K562 (cell line): ENCODE data around the gene DGCR8. TPM values are rescaled to one million over a fixed set of nuclear protein-coding genes. Genes with fewer than 3 reads are reported as not detected.

Experiments
- CC2D1A ChIP-seq: fragments of 450-650 bp; IDR thresholded peaks from 2 replicates; pipeline ENCODE4 v1.6.1; 2017; ENCODE audit warnings: mild to moderate bottlenecking
- CHD1 ChIP-seq: fragments of 200-600 bp; sonication (generic); IDR thresholded peaks from one replicate; pipeline ENCODE4 v1.6.1; 2012; ENCODE audit warnings: mild to moderate bottlenecking, moderate library complexity, low read length, inconsistent platforms
- DNMT1 ChIP-seq: fragments of 450-650 bp; IDR thresholded peaks from 2 replicates; pipeline ENCODE4 v1.6.1; 2016; ENCODE audit warnings: antibody characterized with exemption, mild to moderate bottlenecking
- HDGF ChIP-seq: fragments of 450-650 bp; IDR thresholded peaks from 2 replicates; pipeline ENCODE4 v1.6.1; 2016
- HOXB6 ChIP-seq: fragments of 250-450 bp; sonication (Bioruptor Pico); IDR thresholded peaks from 2 replicates; pipeline ENCODE4 v1.5.1; 2022; ENCODE audit warnings: mild to moderate bottlenecking, borderline replicate concordance
- KDM5B ChIP-seq: fragments of 200-600 bp; sonication (generic); IDR thresholded peaks from 2 replicates; pipeline ENCODE4 v1.6.1; 2012; ENCODE audit warnings: low read depth, mild to moderate bottlenecking, moderate library complexity, low read length, control low read depth, inconsistent platforms; ENCODE audit not compliant: insufficient replicate concordance
- MAFG ChIP-seq: fragments of 450-650 bp; conservative IDR thresholded peaks from 2 replicates; pipeline ENCODE4 v1.6.1; 2016; ENCODE audit warnings: missing genetic modification characterization, missing compliant biosample characterization
- NCOA2 ChIP-seq, 2 experiments: fragments of 450-650 bp; IDR thresholded peaks; 2 replicates each; pipeline ENCODE4 v1.6.1; 2018; ENCODE audit warnings: mild to moderate bottlenecking in 2 of 2, moderate library complexity in 1 of 2; ENCODE audit not compliant: partially characterized antibody in 2 of 2
- NFYB ChIP-seq: IDR thresholded peaks from 2 replicates; pipeline ENCODE4 v1.6.1; 2011; ENCODE audit warnings: mild to moderate bottlenecking, moderate library complexity; ENCODE audit not compliant: insufficient read length; ENCODE audit errors: extremely low read depth
- NR2C1 ChIP-seq, 2 experiments: fragments of 450-650 bp; IDR thresholded peaks; 2 replicates each; pipeline ENCODE4 v1.6.1; 2017; ENCODE audit warnings: mild to moderate bottlenecking in 2 of 2, antibody characterized with exemption in 1 of 2, inconsistent platforms in 1 of 2, missing compliant biosample characterization in 1 of 2, missing genetic modification characterization in 1 of 2
- PML ChIP-seq: IDR thresholded peaks from 2 replicates; pipeline ENCODE4 v1.6.1; 2012; ENCODE audit warnings: low read length, inconsistent platforms
- POLR2AphosphoS5 ChIP-seq: IDR thresholded peaks from 2 replicates; pipeline ENCODE4 v1.6.1; 2011; ENCODE audit warnings: mild to moderate bottlenecking, low read depth, low read length, moderate library complexity; ENCODE audit not compliant: control insufficient read depth, insufficient read depth
- RHOXF2B ChIP-seq: fragments of 250-450 bp; sonication (Bioruptor Pico); conservative IDR thresholded peaks from 2 replicates; pipeline ENCODE4 v1.5.1; 2021
- STAT5B ChIP-seq: fragments of 250-450 bp; sonication (Bioruptor Pico); IDR thresholded peaks from 2 replicates; pipeline ENCODE4 v1.8.0; 2021; ENCODE audit warnings: mild to moderate bottlenecking, inconsistent platforms
- TAL1 ChIP-seq: fragments of 450-650 bp; IDR thresholded peaks from 2 replicates; pipeline ENCODE4 v1.6.1; 2016; ENCODE audit warnings: mild to moderate bottlenecking
- ZNF121 ChIP-seq: sonication (generic); formaldehyde crosslinking; conservative IDR thresholded peaks from 2 replicates; pipeline ENCODE4 v1.8.0; 2022; ENCODE audit warnings: missing genetic modification reagents
- ZNF143 ChIP-seq: sonication (generic); formaldehyde crosslinking; IDR thresholded peaks from 2 replicates; pipeline ENCODE4 v1.9.0; 2022; ENCODE audit warnings: mild to moderate bottlenecking, missing genetic modification reagents
- ZNF707 ChIP-seq: fragments of 250-450 bp; sonication (Bioruptor Pico); conservative IDR thresholded peaks from 2 replicates; pipeline ENCODE4 v1.8.0; 2022; ENCODE audit warnings: inconsistent platforms, mild to moderate bottlenecking, moderate library complexity
- polyA plus RNA-seq, 8 experiments: library from polyadenylated mRNA; depleted of rRNA in 4 of 8; stranded (reverse) in 5 of 8; unstranded in 3 of 8; fragments of >200 nt; fragmentation: Nextera tagmentation in 2 of 8; fragmentation: Illumina TruSeq in 1 of 8; extraction: Ambion mirVana in 2 of 8; extraction: Trizol in 1 of 8; gene quantifications; 2 replicates each; pipeline versions ENCODE4 v1.2.1 to v1.2.3, GENCODE V29; 2011 to 2014; ENCODE audit warnings: inconsistent platforms in 1 of 8, missing spikeins in 1 of 8
- total RNA-seq, 7 experiments: library from RNA; depleted of rRNA in 6 of 7; stranded (reverse); fragments of >200 nt in 6 of 7; fragmentation: Illumina TruSeq in 2 of 7; extraction: Trizol in 2 of 7; gene quantifications; 2 replicates each; pipeline versions ENCODE4 v1.2.1 to v1.2.3, GENCODE V29; 2011 to 2021; ENCODE audit warnings: low replicate concordance in 1 of 7
- TF ChIP-seq, protein P1 (sequence below), 2 experiments: fragments of 450-650 bp in 1 of 2; sonication (generic) in 1 of 2; formaldehyde crosslinking; conservative IDR thresholded peaks; 2 replicates each; pipeline versions ENCODE4 v1.4.0 to v1.8.1; 2020 to 2022; ENCODE audit warnings: mild to moderate bottlenecking in 1 of 2, missing genetic modification reagents in 1 of 2
- TF ChIP-seq, protein P2 (sequence below): fragments of 250-450 bp; sonication (Bioruptor Pico); IDR thresholded peaks from 2 replicates; pipeline ENCODE4 v1.5.1; 2021; ENCODE audit warnings: mild to moderate bottlenecking
- TF ChIP-seq, protein P3 (sequence below), 2 experiments: fragments of 450-650 bp; IDR thresholded peaks; 2 replicates each; pipeline ENCODE4 v1.6.1; 2016
- TF ChIP-seq, protein P4 (sequence below): sonication (generic); formaldehyde crosslinking; IDR thresholded peaks from 2 replicates; pipeline ENCODE4 v1.8.0; 2022; ENCODE audit warnings: mild to moderate bottlenecking, missing genetic modification reagents
- TF ChIP-seq, protein P5 (sequence below): sonication (generic); formaldehyde crosslinking; IDR thresholded peaks from 2 replicates; pipeline ENCODE4 v1.8.0; 2023; ENCODE audit warnings: mild to moderate bottlenecking, missing genetic modification reagents

Gene DGCR8
- total and polyA plus RNA-seq, 9 of the 15 experiments (the other 6 are each of a cell fraction or from before 2014, with no cell fraction given): 5.9 to 144 (median 80.1) TPM

DNA sequence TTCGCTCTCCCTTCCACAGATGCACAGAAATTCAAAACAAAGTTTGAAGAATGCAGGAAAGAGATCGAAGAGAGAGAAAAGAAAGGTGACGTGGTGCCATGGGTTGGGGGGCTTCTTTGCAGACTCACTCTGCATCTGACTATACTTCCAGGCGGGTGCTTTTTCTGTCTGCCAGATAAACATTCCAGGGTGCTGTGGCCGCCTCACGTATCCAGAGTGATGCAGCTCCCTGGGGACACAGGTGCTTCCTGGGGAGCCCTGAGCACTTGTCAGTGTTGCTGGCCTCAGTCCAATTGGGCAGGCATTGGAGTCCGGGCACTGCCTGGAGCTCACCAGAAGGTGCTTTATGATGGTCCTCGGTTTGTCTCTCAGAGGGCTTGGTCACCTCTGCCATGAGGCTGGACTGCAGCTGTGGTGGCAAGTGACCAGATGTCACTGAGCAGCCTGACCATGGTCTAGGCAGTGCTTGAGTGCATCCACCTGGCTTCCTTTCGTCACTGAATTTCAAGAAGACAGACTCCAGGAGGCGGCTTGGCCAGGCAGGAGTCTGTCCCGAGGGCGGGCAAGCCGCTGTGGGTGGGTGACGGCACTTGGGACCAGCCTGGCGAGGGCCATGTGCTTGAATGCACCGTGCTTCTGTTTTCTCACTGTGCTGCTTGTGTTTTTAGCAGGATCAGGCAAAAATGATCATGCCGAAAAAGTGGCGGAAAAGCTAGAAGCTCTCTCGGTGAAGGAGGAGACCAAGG, 46.4 kb downstream of the DGCR8 start (continued):
- TF ChIP-seq KDM5B (peak; percentile 28), ZNF143 (CRISPR knock-in tag) (no peak), DNMT1 (no peak), NFYB (no peak), TAL1 (no peak), NCOA2 (IDR thresholded peaks at IDR 0.05; ENCODE audit: partially characterized antibody in 2 of 2) (no peak), HOXB6 (CRISPR knock-in tag) (no peak), MAFG (tag) (no peak), ZNF707 (0 out of 2 replicates have a peak, but pooled peaks have one; percentile 22), ZNF121 (CRISPR knock-in tag) (no peak), POLR2AphosphoS5 (peak; percentile 25; the same call in 1 of the 2 replicates), PML (peak; percentile 32; the same call in 1 of the 2 replicates), CC2D1A (no peak), NR2C1 (IDR thresholded peaks at IDR 0.05) (no peak), NR2C1 (tag; IDR thresholded peaks at IDR 0.05) (no peak), HDGF (0 out of 2 replicates have a peak, but pooled peaks have one; percentile 10), CHD1 (no peak), STAT5B (CRISPR knock-in tag) (no peak), RHOXF2B (CRISPR knock-in tag) (0 out of 2 replicates have a peak, but pooled peaks have one; percentile 14)
- TF ChIP-seq, protein P1, sequence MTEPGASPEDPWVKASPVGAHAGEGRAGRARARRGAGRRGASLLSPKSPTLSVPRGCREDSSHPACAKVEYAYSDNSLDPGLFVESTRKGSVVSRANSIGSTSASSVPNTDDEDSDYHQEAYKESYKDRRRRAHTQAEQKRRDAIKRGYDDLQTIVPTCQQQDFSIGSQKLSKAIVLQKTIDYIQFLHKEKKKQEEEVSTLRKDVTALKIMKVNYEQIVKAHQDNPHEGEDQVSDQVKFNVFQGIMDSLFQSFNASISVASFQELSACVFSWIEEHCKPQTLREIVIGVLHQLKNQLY (CRISPR knock-in tag; conservative IDR thresholded peaks at IDR 0.05): 0 out of 4 replicates have a peak, but pooled peaks of 1 of the 2 experiments have one; percentile 55
- TF ChIP-seq, protein P2, sequence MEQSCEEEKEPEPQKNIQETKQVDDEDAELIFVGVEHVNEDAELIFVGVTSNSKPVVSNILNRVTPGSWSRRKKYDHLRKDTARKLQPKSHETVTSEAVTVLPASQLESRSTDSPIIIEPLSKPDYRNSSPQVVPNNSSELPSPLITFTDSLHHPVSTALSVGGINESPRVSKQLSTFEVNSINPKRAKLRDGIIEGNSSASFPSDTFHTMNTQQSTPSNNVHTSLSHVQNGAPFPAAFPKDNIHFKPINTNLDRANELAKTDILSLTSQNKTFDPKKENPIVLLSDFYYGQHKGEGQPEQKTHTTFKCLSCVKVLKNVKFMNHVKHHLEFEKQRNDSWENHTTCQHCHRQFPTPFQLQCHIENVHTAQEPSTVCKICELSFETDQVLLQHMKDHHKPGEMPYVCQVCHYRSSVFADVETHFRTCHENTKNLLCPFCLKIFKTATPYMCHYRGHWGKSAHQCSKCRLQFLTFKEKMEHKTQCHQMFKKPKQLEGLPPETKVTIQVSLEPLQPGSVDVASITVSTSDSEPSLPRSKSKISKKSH (CRISPR knock-in tag): no peak; the same call in 1 of the 2 replicates
- TF ChIP-seq, protein P3, sequence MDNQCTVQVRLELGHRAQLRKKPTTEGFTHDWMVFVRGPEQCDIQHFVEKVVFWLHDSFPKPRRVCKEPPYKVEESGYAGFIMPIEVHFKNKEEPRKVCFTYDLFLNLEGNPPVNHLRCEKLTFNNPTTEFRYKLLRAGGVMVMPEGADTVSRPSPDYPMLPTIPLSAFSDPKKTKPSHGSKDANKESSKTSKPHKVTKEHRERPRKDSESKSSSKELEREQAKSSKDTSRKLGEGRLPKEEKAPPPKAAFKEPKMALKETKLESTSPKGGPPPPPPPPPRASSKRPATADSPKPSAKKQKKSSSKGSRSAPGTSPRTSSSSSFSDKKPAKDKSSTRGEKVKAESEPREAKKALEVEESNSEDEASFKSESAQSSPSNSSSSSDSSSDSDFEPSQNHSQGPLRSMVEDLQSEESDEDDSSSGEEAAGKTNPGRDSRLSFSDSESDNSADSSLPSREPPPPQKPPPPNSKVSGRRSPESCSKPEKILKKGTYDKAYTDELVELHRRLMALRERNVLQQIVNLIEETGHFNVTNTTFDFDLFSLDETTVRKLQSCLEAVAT (IDR thresholded peaks at IDR 0.05): peak in 1 of 2 experiments; percentile 66; a peak in 2 of 4 replicates
- TF ChIP-seq, protein P4, sequence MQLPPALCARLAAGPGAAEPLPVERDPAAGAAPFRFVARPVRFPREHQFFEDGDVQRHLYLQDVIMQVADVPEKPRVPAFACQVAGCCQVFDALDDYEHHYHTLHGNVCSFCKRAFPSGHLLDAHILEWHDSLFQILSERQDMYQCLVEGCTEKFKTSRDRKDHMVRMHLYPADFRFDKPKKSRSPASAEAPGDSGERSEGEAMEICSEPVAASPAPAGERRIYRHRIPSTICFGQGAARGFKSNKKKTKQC (CRISPR knock-in tag): no peak
- TF ChIP-seq, protein P5, sequence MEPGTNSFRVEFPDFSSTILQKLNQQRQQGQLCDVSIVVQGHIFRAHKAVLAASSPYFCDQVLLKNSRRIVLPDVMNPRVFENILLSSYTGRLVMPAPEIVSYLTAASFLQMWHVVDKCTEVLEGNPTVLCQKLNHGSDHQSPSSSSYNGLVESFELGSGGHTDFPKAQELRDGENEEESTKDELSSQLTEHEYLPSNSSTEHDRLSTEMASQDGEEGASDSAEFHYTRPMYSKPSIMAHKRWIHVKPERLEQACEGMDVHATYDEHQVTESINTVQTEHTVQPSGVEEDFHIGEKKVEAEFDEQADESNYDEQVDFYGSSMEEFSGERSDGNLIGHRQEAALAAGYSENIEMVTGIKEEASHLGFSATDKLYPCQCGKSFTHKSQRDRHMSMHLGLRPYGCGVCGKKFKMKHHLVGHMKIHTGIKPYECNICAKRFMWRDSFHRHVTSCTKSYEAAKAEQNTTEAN: no peak
